NCI-H2107 treated with DMSO at 0.1 percent for 48 hours (cell line): ENCODE data around the gene KRT23.

Experiments
- DNase-seq: peaks from one replicate; lab custom pipeline; 2025; ENCODE audit not compliant: unreplicated experiment; lab: John Stamatoyannopoulos, UW

KRT23 gene

GRCh38 chr17:40910441-40910841 lies 27.0 kb downstream of the KRT23 start:
- DNase-seq = no peak

- DNase-seq = no peak
Observed at GRCh38 chr17:40909755-40910154, 27.7 kb downstream of the KRT23 start.

GRCh38 chr17:40909351-40909750 lies 28.1 kb downstream of the KRT23 start:
- peak; percentile 88 for DNase-seq

GRCh38 chr17:40906613-40907012 lies 30.8 kb downstream of the KRT23 start:
- DNase-seq = no peak

GRCh38 chr17:40905370-40905769 lies 32.1 kb downstream of the KRT23 start:
- no peak for DNase-seq

GRCh38 chr17:40903129-40903847 lies 34.2 kb downstream of the KRT23 start:
- DNase-seq = no peak

- DNase-seq = no peak
Observed at GRCh38 chr17:40902498-40902897, 34.9 kb downstream of the KRT23 start.

GRCh38 chr17:40901981-40902474 lies 35.4 kb downstream of the KRT23 start:
- peak; percentile 92 for DNase-seq

GRCh38 chr17:40900809-40901356 lies 36.6 kb downstream of the KRT23 start:
- no peak for DNase-seq

GRCh38 chr17:40896916-40897455 lies 40.5 kb downstream of the KRT23 start:
- no peak for DNase-seq

GRCh38 chr17:40895106-40895730 lies 42.2 kb downstream of the KRT23 start:
- no peak for DNase-seq

- no peak for DNase-seq
Observed at GRCh38 chr17:40888196-40888720, 49.2 kb downstream of the KRT23 start.

- no peak for DNase-seq
Observed at GRCh38 chr17:40886090-40886489, 51.4 kb downstream of the KRT23 start.

- DNase-seq = no peak
Observed at GRCh38 chr17:40884708-40885512, 52.5 kb downstream of the KRT23 start, which contains the start of gene KRT20. KRT20 (minus strand) TSS chr17:40885242; CDS start chr17:40885185, 57 bp downstream.

GRCh38 chr17:40883626-40884334 lies 53.7 kb downstream of the KRT23 start:
- no peak for DNase-seq

- no peak for DNase-seq
Observed at GRCh38 chr17:40883031-40883430, 54.4 kb downstream of the KRT23 start.

GRCh38 chr17:40879026-40879425 lies 58.4 kb downstream of the KRT23 start:
- no peak for DNase-seq

GRCh38 chr17:40878044-40878443 lies 59.4 kb downstream of the KRT23 start:
- no peak for DNase-seq

GRCh38 chr17:40873801-40874200 lies 63.6 kb downstream of the KRT23 start:
- DNase-seq = no peak

GRCh38 chr17:40873255-40873654 lies 64.2 kb downstream of the KRT23 start:
- no peak for DNase-seq
